IMR-90 (cell line): ENCODE measurements around the gene FLYWCH1. TPM values are rescaled to one million over a fixed set of nuclear protein-coding genes. Genes with fewer than 3 reads are reported as not detected.

Source experiments
- ATAC-seq: fragments of 200-7000 bp; cut with Tn5 transposase; 2 replicates; pipeline ENCODE4 v1.9.1; 2020; ENCODE audit warnings: low read depth, mild to moderate bottlenecking, moderate library complexity
- BruUV-seq: library from RNA; stranded (reverse); fragments of 400-500 nt; replicated peaks from 2 replicates; lab custom pipeline; 2021; lab: Mats Ljungman, UMichigan
- CTCF ChIA-PET: fragments of 300-600 bp; formaldehyde crosslinking; extraction: SDS; loops from one replicate; lab custom pipeline; 2021; ENCODE audit warnings: antibody characterized with exemption; lab: Yijun Ruan, JAX
- POLR2A ChIA-PET: fragments of 300-600 bp; sonication (Branson Sonifier 250); formaldehyde crosslinking; loops from one replicate; lab custom pipeline; 2022; ENCODE audit warnings: antibody characterized with exemption; ENCODE audit not compliant: unreplicated experiment; lab: Charles Lee
- DNase-seq: peaks from one replicate; pipeline ENCODE4 v3.0.0; 2013
- H2AFZ ChIP-seq: replicated peaks from 2 replicates; pipeline ENCODE3; 2013; ENCODE audit warnings: low read length, mild to moderate bottlenecking; ENCODE audit not compliant: poor library complexity
- H2AK5ac ChIP-seq: 2 replicates; pipeline ENCODE4 v1.6.1; 2013; ENCODE audit warnings: low read depth, low read length, inconsistent platforms
- H2AK9ac ChIP-seq: replicated peaks from 2 replicates; pipeline ENCODE3; 2013; ENCODE audit warnings: mild to moderate bottlenecking, low read depth, low read length, moderate library complexity; ENCODE audit not compliant: poor library complexity
- H2BK120ac ChIP-seq: 2 replicates; pipeline ENCODE4 v1.6.1; 2013; ENCODE audit warnings: low read depth, low read length, inconsistent platforms
- H2BK15ac ChIP-seq: 3 replicates; pipeline ENCODE4 v1.6.1; 2013; ENCODE audit warnings: low read depth, low read length, inconsistent platforms
- H2BK20ac ChIP-seq: 2 replicates; pipeline ENCODE4 v1.6.1; 2013; ENCODE audit warnings: low read depth, mild to moderate bottlenecking, inconsistent platforms, low read length, moderate library complexity
- H2BK5ac ChIP-seq: 2 replicates; pipeline ENCODE4 v1.6.1; 2013; ENCODE audit warnings: mild to moderate bottlenecking, low read depth, low read length, inconsistent platforms; ENCODE audit not compliant: poor library complexity, severe bottlenecking
- H3K14ac ChIP-seq: replicated peaks from 2 replicates; pipeline ENCODE4 v1.6.1; 2013; ENCODE audit warnings: low read depth, low read length, inconsistent platforms
- H3K18ac ChIP-seq: 2 replicates; pipeline ENCODE4 v1.6.1; 2013; ENCODE audit warnings: low read depth, low read length, control low read depth
- H3K23ac ChIP-seq: 2 replicates; pipeline ENCODE4 v1.6.1; 2013; ENCODE audit warnings: low read depth, low read length, inconsistent platforms
- H3K27ac ChIP-seq: 2 replicates; pipeline ENCODE4 v1.5.1; 2013; ENCODE audit warnings: mild to moderate bottlenecking, control low read depth, low read length; ENCODE audit not compliant: insufficient read depth
- H3K27me3 ChIP-seq: 2 replicates; pipeline ENCODE4 v1.6.1; 2013; ENCODE audit warnings: low read length; ENCODE audit not compliant: control insufficient read depth, insufficient read depth
- H3K36me3 ChIP-seq: 2 replicates; pipeline ENCODE4 v1.6.1; 2013; ENCODE audit warnings: low read length, mixed read lengths; ENCODE audit not compliant: control insufficient read depth, insufficient read depth
- H3K4ac ChIP-seq: 2 replicates; pipeline ENCODE4 v1.6.1; 2013; ENCODE audit warnings: low read depth, low read length, inconsistent platforms
- H3K4me1 ChIP-seq: 2 replicates; pipeline ENCODE4 v1.6.1; 2013; ENCODE audit warnings: low read length, mixed read lengths; ENCODE audit not compliant: control insufficient read depth, insufficient read depth
- H3K4me2 ChIP-seq: 2 replicates; pipeline ENCODE4 v1.6.1; 2013; ENCODE audit warnings: low read depth, mild to moderate bottlenecking, control low read depth, low read length, moderate library complexity
- H3K4me3 ChIP-seq: 2 replicates; pipeline ENCODE4 v1.5.1; 2013; ENCODE audit warnings: low read depth, mild to moderate bottlenecking, control low read depth, low read length, moderate library complexity; ENCODE audit not compliant: insufficient read depth
- H3K56ac ChIP-seq: 2 replicates; pipeline ENCODE4 v1.6.1; 2013; ENCODE audit warnings: low read length, inconsistent platforms; ENCODE audit not compliant: insufficient read depth; ENCODE audit errors: extremely low read depth
- H3K79me1 ChIP-seq, 2 experiments: 2 replicates each; pipeline ENCODE4 v1.6.1; 2013; ENCODE audit warnings: low read length in 2 of 2, inconsistent platforms in 1 of 2, low read depth in 1 of 2
- H3K9ac ChIP-seq: 2 replicates; pipeline ENCODE4 v1.6.1; 2013; ENCODE audit warnings: low read depth, low read length, control low read depth
- H3K9me1 ChIP-seq: 2 replicates; pipeline ENCODE4 v1.6.1; 2013; ENCODE audit warnings: low read length, inconsistent platforms; ENCODE audit not compliant: insufficient read depth
- H3K9me3 ChIP-seq: 2 replicates; pipeline ENCODE4 v1.6.1; 2013; ENCODE audit warnings: low read length; ENCODE audit not compliant: control insufficient read depth, insufficient read depth
- H4K20me1 ChIP-seq: 2 replicates; pipeline ENCODE4 v1.6.1; 2013; ENCODE audit warnings: low read length, inconsistent platforms; ENCODE audit not compliant: insufficient read depth
- H4K5ac ChIP-seq: 2 replicates; pipeline ENCODE4 v1.6.1; 2013; ENCODE audit warnings: mild to moderate bottlenecking, low read depth, low read length, control low read depth
- H4K8ac ChIP-seq, 2 experiments: 2 replicates each; pipeline ENCODE4 v1.6.1; 2013; ENCODE audit warnings: low read depth in 2 of 2, low read length in 2 of 2, control low read depth in 1 of 2, inconsistent platforms in 1 of 2
- H4K91ac ChIP-seq: 2 replicates; pipeline ENCODE4 v1.6.1; 2013; ENCODE audit warnings: low read depth, low read length, inconsistent platforms; ENCODE audit not compliant: insufficient read depth
- CEBPB ChIP-seq: IDR thresholded peaks from 2 replicates; pipeline ENCODE4 v1.6.1; 2012; ENCODE audit warnings: low read depth, low read length, improper control_type of control experiment
- CHD1 ChIP-seq: IDR thresholded peaks from 2 replicates; pipeline ENCODE4 v1.6.1; 2012; ENCODE audit warnings: low read depth, low read length, improper control_type of control experiment
- CTCF ChIP-seq: conservative IDR thresholded peaks from 2 replicates; pipeline ENCODE4 v1.5.1; 2012; ENCODE audit warnings: mild to moderate bottlenecking, low read depth, low read length, improper control_type of control experiment
- MAZ ChIP-seq: IDR thresholded peaks from 2 replicates; pipeline ENCODE4 v1.6.1; 2012; ENCODE audit warnings: low read depth, mild to moderate bottlenecking, low read length, improper control_type of control experiment, moderate library complexity, borderline replicate concordance
- NFE2L2 ChIP-seq: fragments of 150-350 bp; IDR thresholded peaks from 2 replicates; pipeline ENCODE4 v1.6.1; 2016; ENCODE audit warnings: low read depth, mild to moderate bottlenecking, low read length
- POLR2A ChIP-seq: IDR thresholded peaks from 2 replicates; pipeline ENCODE4 v1.6.1; 2012; ENCODE audit warnings: mild to moderate bottlenecking, low read depth, low read length
- RAD21 ChIP-seq: IDR thresholded peaks from 2 replicates; pipeline ENCODE4 v1.6.1; 2012; ENCODE audit warnings: low read length, improper control_type of control experiment
- RCOR1 ChIP-seq: IDR thresholded peaks from 2 replicates; pipeline ENCODE4 v1.6.1; 2012; ENCODE audit warnings: mild to moderate bottlenecking, low read length, improper control_type of control experiment; ENCODE audit not compliant: insufficient replicate concordance
- WGBS, 2 experiments: methylation state at CpG; one replicate each; pipeline versions ENCODE4 v1.1.5 to v1.1.7; 2013; ENCODE audit warnings: missing lambda C conversion rate in 2 of 2; ENCODE audit not compliant: insufficient read length in 1 of 2; ENCODE audit errors: extremely low coverage in 2 of 2; 5-methylcytosine and 5-hydroxymethylcytosine counted together
- dilution Hi-C: fragments of 300-500 bp; cut with HindIII; formaldehyde crosslinking; loops from one replicate; pipeline ENCODE4 v1.14.3; 2018; ENCODE audit warnings: low sequenced_read_pairs; ENCODE audit not compliant: unreplicated experiment
- in situ Hi-C: fragments of 300-500 bp; cut with MboI; formaldehyde crosslinking; loops from 3 replicates; pipeline ENCODE4 v1.14.3; 2019; ENCODE audit warnings: low sequenced_read_pairs, inconsistent platforms, mixed read lengths
- intact Hi-C: fragments of 100-400 bp; cut with micrococcal nuclease; formaldehyde crosslinking; loops from 2 replicates; pipeline ENCODE4 v1.10.0; 2022
- polyA plus RNA-seq, 3 experiments: library from polyadenylated mRNA; depleted of rRNA; stranded (reverse); fragments of >200 nt; gene quantifications; 2 replicates each; pipeline ENCODE4 v1.2.3, GENCODE V29; 2012; ENCODE audit warnings: low replicate concordance in 1 of 3
- total RNA-seq: library from RNA; depleted of rRNA; stranded (reverse); fragments of >200 nt; gene quantifications from 2 replicates; pipeline ENCODE4 v1.2.3, GENCODE V29; 2012
- TF ChIP-seq, protein P1 (sequence below): fragments of 150-350 bp; IDR thresholded peaks from 2 replicates; pipeline ENCODE4 v1.6.1; 2016; ENCODE audit warnings: low read depth, mild to moderate bottlenecking, low read length, moderate library complexity, borderline replicate concordance

Gene FLYWCH1
- total and polyA plus RNA-seq, 2 of the 4 experiments (the other 2 are of a cell fraction) = 14.3 to 25.2 TPM

- no peak overlapping the region for H3K27ac ChIP-seq
- ATAC-seq = no peak
- intact Hi-C loops = no loop called here
Observed at GRCh38 chr16:2962334-2963073, 50.8 kb downstream of the FLYWCH1 start.

More at GRCh38 chr16:2962334-2963073, 50.8 kb downstream of the FLYWCH1 start:
- Histone ChIP-seq H3K4me3 (no peak overlapping the region), H3K4me2 (no peak overlapping the region), H4K91ac (no peak overlapping the region), H3K36me3 (no peaks in the 10 kb centered on the region), H2BK15ac (no peak overlapping the region), H3K56ac (no peak overlapping the region), H3K4ac (no peak overlapping the region), H3K79me1 (no peaks in the 10 kb centered on the region), H4K8ac (no peak overlapping the region), H2BK20ac (no peak overlapping the region), H3K27me3 (peaks cover 61% of the 10 kb centered on the region), H4K5ac (no peak overlapping the region), H2BK120ac (no peak overlapping the region), H2AK9ac (no peak overlapping the region), H2AK5ac (no peak overlapping the region), H3K9me3 (no peaks in the 10 kb centered on the region; the same call in 1 of the 2 replicates), H3K4me1 (peaks cover 3% of the 10 kb centered on the region; the same call in 1 of the 2 replicates), H4K20me1 (peaks cover 15% of the 10 kb centered on the region; the same call in 1 of the 2 replicates), H3K9ac (no peak overlapping the region), H3K14ac (no peak overlapping the region), H2BK5ac (no peak overlapping the region), H3K23ac (no peak overlapping the region; the same call in 1 of the 2 replicates), H2AFZ (no peak overlapping the region), H3K18ac (no peak overlapping the region), H3K9me1 (no peaks in the 10 kb centered on the region)
- TF ChIP-seq MAZ (no peak), CEBPB (no peak), POLR2A (no peak), CHD1 (no peak), RAD21 (no peak), CTCF (no peak), NFE2L2 (no peak), RCOR1 (no peak)
- TF ChIP-seq, protein P1, sequence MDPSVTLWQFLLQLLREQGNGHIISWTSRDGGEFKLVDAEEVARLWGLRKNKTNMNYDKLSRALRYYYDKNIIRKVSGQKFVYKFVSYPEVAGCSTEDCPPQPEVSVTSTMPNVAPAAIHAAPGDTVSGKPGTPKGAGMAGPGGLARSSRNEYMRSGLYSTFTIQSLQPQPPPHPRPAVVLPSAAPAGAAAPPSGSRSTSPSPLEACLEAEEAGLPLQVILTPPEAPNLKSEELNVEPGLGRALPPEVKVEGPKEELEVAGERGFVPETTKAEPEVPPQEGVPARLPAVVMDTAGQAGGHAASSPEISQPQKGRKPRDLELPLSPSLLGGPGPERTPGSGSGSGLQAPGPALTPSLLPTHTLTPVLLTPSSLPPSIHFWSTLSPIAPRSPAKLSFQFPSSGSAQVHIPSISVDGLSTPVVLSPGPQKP = no peak
- no peak for DNase-seq
- no TSS peak for BruUV-seq
- in situ Hi-C loops = no loop called here
- POLR2A ChIA-PET = no interaction called here
- CTCF ChIA-PET = no interaction called here
- WGBS, 2 experiments = 16% methylated on average over 7 of the region's 28 CpGs; no CpG with 5 or more reads in 1 of the 2 experiments
- dilution Hi-C loops = no loop called here
